ENCODE data around the gene GSK3B. TPM values are rescaled to one million over a fixed set of nuclear protein-coding genes. Genes with fewer than 3 reads are reported as not detected.
"Not testable (repeated sequence)": the region's sequence is repeated elsewhere in the genome, so short reads cannot be mapped to it uniquely, and the experiment has no call there.

GSK3B gene
- total RNA-seq, 5 donors from 2014 or later (not counting 1 experiment from before 2014, with no cell fraction given): 30.5 to 47.9 (median 32.7) TPM

- Mint-ChIP-seq H3K27me3 (no peaks in the 10 kb centered on the region), H3K36me3 (peaks cover 38% of the 10 kb centered on the region), H3K4me3 (no peak overlapping the region), H3K9me3 (peaks cover 6 to 20% (median 9%) of the 10 kb centered on the region in 3 donors), H3K27ac (peak overlapping the region in 1 of 2 donors; percentile 40), H3K4me1 (peaks cover 10 to 23% (median 12%) of the 10 kb centered on the region in 3 donors)
- DNase-seq (peak in 32 of 35 experiments; percentile 1 to 78 (median 22)), ATAC-seq (replicated peaks in 1 of 4) (peak; percentile 52 to 70 (median 62))
- Histone ChIP-seq H3K9me3 (no peaks in the 10 kb centered on the region), H3K4me3 (ENCODE audit: control insufficient read depth in 1 of 2, extremely low read depth in 1 of 2, low read length in 1 of 2) (no peak overlapping the region), H3K4me1 (ENCODE audit: control insufficient read depth in 1 of 2, extremely low read depth in 1 of 2, insufficient read depth in 2 of 2, low read length in 2 of 2) (no peaks in the 10 kb centered on the region), H3K27me3 (replicated peaks in 1 of 2; ENCODE audit: control insufficient read depth in 2 of 2, extremely low read depth in 1 of 2, insufficient read depth in 2 of 2, low read length in 1 of 2) (no peaks in the 10 kb centered on the region), H3K36me3 (ENCODE audit: control insufficient read depth in 2 of 2, extremely low read depth in 1 of 2, insufficient read depth in 1 of 2, low read length in 1 of 2) (peaks cover 0 to 5% of the 10 kb centered on the region in 2 donors), H3K27ac (ENCODE audit: low read length) (no peak overlapping the region)
- POLR2A ChIA-PET: interaction anchor here (0.9 to 1.1 kb wide), 2 partner anchors 203 to 255 kb away, joined by 3 to 5 read pairs; no protein-coding TSS in a partner anchor
- CTCF ChIA-PET: interaction anchor here (0.5 to 4.3 kb wide), 28 partner anchors 9 to 675 kb away, joined by 3 to 73 read pairs (median 4); partner anchors contain the start of gene GSK3B (in 1 of the 2)
- 87% methylated on average over 5 of the region's 10 CpGs for WGBS (ENCODE audit: insufficient coverage)
Observed at GRCh38 chr3:119891944-119892721, 202.1 kb downstream of the GSK3B start.

GRCh38 chr3:119888681-119889080 is 205.6 kb downstream of the GSK3B start:
- H3K9me3 Mint-ChIP-seq: peaks cover 6 to 20% (median 9%) of the 10 kb centered on the region in 3 donors
- 100% methylated on average over 2 of the region's 4 CpGs for WGBS (ENCODE audit: insufficient coverage)
- H3K27ac ChIP-seq (ENCODE audit: low read length); ATAC-seq (replicated peaks in 1 of 4); H3K4me1 ChIP-seq (ENCODE audit: control insufficient read depth in 1 of 2, extremely low read depth in 1 of 2, insufficient read depth in 2 of 2, low read length in 2 of 2); H3K36me3 ChIP-seq (ENCODE audit: control insufficient read depth in 2 of 2, extremely low read depth in 1 of 2, insufficient read depth in 1 of 2, low read length in 1 of 2); H3K27ac Mint-ChIP-seq; H3K9me3 ChIP-seq; H3K4me3 Mint-ChIP-seq; POLR2A ChIA-PET; H3K27me3 Mint-ChIP-seq; CTCF ChIA-PET; H3K27me3 ChIP-seq (replicated peaks in 1 of 2; ENCODE audit: control insufficient read depth in 2 of 2, extremely low read depth in 1 of 2, insufficient read depth in 2 of 2, low read length in 1 of 2); DNase-seq; H3K4me3 ChIP-seq (ENCODE audit: control insufficient read depth in 1 of 2, extremely low read depth in 1 of 2, low read length in 1 of 2): not testable (repeated sequence)
- H3K4me1 Mint-ChIP-seq: peaks cover 24 to 38% (median 28%) of the 10 kb centered on the region in 3 donors
- H3K36me3 Mint-ChIP-seq: peaks cover 50% of the 10 kb centered on the region

- Mint-ChIP-seq H3K27me3 (no peaks in the 10 kb centered on the region), H3K4me1 (peaks cover 16 to 28% (median 21%) of the 10 kb centered on the region in 3 donors), H3K4me3 (no peak overlapping the region), H3K27ac (no peak overlapping the region), H3K36me3 (peaks cover 61% of the 10 kb centered on the region), H3K9me3 (peaks cover 6 to 20% (median 9%) of the 10 kb centered on the region in 3 donors)
- Histone ChIP-seq H3K27ac (ENCODE audit: low read length) (no peak overlapping the region), H3K4me3 (ENCODE audit: control insufficient read depth in 1 of 2, extremely low read depth in 1 of 2, low read length in 1 of 2) (no peak overlapping the region), H3K9me3 (no peaks in the 10 kb centered on the region), H3K27me3 (replicated peaks in 1 of 2; ENCODE audit: control insufficient read depth in 2 of 2, extremely low read depth in 1 of 2, insufficient read depth in 2 of 2, low read length in 1 of 2) (no peaks in the 10 kb centered on the region), H3K4me1 (ENCODE audit: control insufficient read depth in 1 of 2, extremely low read depth in 1 of 2, insufficient read depth in 2 of 2, low read length in 2 of 2) (no peaks in the 10 kb centered on the region), H3K36me3 (ENCODE audit: control insufficient read depth in 2 of 2, extremely low read depth in 1 of 2, insufficient read depth in 1 of 2, low read length in 1 of 2) (peaks cover 0 to 8% of the 10 kb centered on the region in 2 donors)
- CTCF ChIA-PET: no interaction called here
- POLR2A ChIA-PET: no interaction called here
- ATAC-seq (replicated peaks in 1 of 4) (no peak), DNase-seq (no peak)
- no CpG with 5 or more reads among the region's 3 CpGs for WGBS (ENCODE audit: insufficient coverage)
Observed at GRCh38 chr3:119885746-119886530, 208.3 kb downstream of the GSK3B start.

GRCh38 chr3:119884161-119884557 is 210.1 kb downstream of the GSK3B start:
- H3K27me3 Mint-ChIP-seq: no peaks in the 10 kb centered on the region
- ChIA-PET POLR2A (no interaction called here), CTCF (no interaction called here)
- no peaks in the 10 kb centered on the region for H3K4me1 ChIP-seq (ENCODE audit: control insufficient read depth in 1 of 2, extremely low read depth in 1 of 2, insufficient read depth in 2 of 2, low read length in 2 of 2)
- no peak overlapping the region for H3K27ac ChIP-seq (ENCODE audit: low read length)
- no peaks in the 10 kb centered on the region for H3K27me3 ChIP-seq (replicated peaks in 1 of 2; ENCODE audit: control insufficient read depth in 2 of 2, extremely low read depth in 1 of 2, insufficient read depth in 2 of 2, low read length in 1 of 2)
- peaks cover 0 to 9% of the 10 kb centered on the region in 2 donors for H3K36me3 ChIP-seq (ENCODE audit: control insufficient read depth in 2 of 2, extremely low read depth in 1 of 2, insufficient read depth in 1 of 2, low read length in 1 of 2)
- peaks cover 16 to 23% (median 21%) of the 10 kb centered on the region in 3 donors for H3K4me1 Mint-ChIP-seq
- DNase-seq (no peak), ATAC-seq (replicated peaks in 1 of 4) (no peak)
- no peaks in the 10 kb centered on the region for H3K9me3 ChIP-seq
- H3K9me3 Mint-ChIP-seq: peaks cover 2 to 15% (median 6%) of the 10 kb centered on the region in 3 donors
- H3K4me3 ChIP-seq (ENCODE audit: control insufficient read depth in 1 of 2, extremely low read depth in 1 of 2, low read length in 1 of 2): no peak overlapping the region
- no peak overlapping the region for H3K4me3 Mint-ChIP-seq
- WGBS (ENCODE audit: insufficient coverage): 90% methylated on average over 2 of the region's 4 CpGs
- H3K27ac Mint-ChIP-seq: no peak overlapping the region
- peaks cover 65% of the 10 kb centered on the region for H3K36me3 Mint-ChIP-seq

GRCh38 chr3:119883461-119884160 is 210.6 kb downstream of the GSK3B start:
- Histone ChIP-seq H3K4me1 (ENCODE audit: control insufficient read depth in 1 of 2, extremely low read depth in 1 of 2, insufficient read depth in 2 of 2, low read length in 2 of 2) (no peaks in the 10 kb centered on the region), H3K4me3 (ENCODE audit: control insufficient read depth in 1 of 2, extremely low read depth in 1 of 2, low read length in 1 of 2) (no peak overlapping the region), H3K9me3 (no peaks in the 10 kb centered on the region), H3K27me3 (replicated peaks in 1 of 2; ENCODE audit: control insufficient read depth in 2 of 2, extremely low read depth in 1 of 2, insufficient read depth in 2 of 2, low read length in 1 of 2) (no peaks in the 10 kb centered on the region), H3K36me3 (ENCODE audit: control insufficient read depth in 2 of 2, extremely low read depth in 1 of 2, insufficient read depth in 1 of 2, low read length in 1 of 2) (peaks cover 0 to 9% of the 10 kb centered on the region in 2 donors), H3K27ac (ENCODE audit: low read length) (no peak overlapping the region)
- Mint-ChIP-seq H3K27ac (no peak overlapping the region), H3K4me3 (no peak overlapping the region), H3K4me1 (peaks cover 16 to 22% (median 21%) of the 10 kb centered on the region in 3 donors), H3K9me3 (peaks cover 0 to 10% (median 2%) of the 10 kb centered on the region in 3 donors), H3K27me3 (no peaks in the 10 kb centered on the region), H3K36me3 (peaks cover 60% of the 10 kb centered on the region)
- CTCF ChIA-PET: no interaction called here
- ATAC-seq (replicated peaks in 1 of 4) (no peak), DNase-seq (no peak)
- WGBS (ENCODE audit: insufficient coverage): 100% methylated on average over 1 of the region's 1 CpG
- POLR2A ChIA-PET: no interaction called here

- H3K4me3 ChIP-seq (ENCODE audit: control insufficient read depth in 1 of 2, extremely low read depth in 1 of 2, low read length in 1 of 2): no peak overlapping the region
- CTCF ChIA-PET: interaction anchor here (0.5 to 1.0 kb wide), 5 partner anchors 11 to 911 kb away, joined by 3 to 8 read pairs (median 3); no protein-coding TSS in a partner anchor
- WGBS (ENCODE audit: insufficient coverage): no CpG with 5 or more reads among the region's 1 CpG
Observed at GRCh38 chr3:119880966-119881365, 213.3 kb downstream of the GSK3B start.

More at GRCh38 chr3:119880966-119881365, 213.3 kb downstream of the GSK3B start:
- H3K36me3 Mint-ChIP-seq: peaks cover 48% of the 10 kb centered on the region
- no peaks in the 10 kb centered on the region for H3K9me3 ChIP-seq
- H3K27ac Mint-ChIP-seq: no peak overlapping the region
- H3K4me1 Mint-ChIP-seq: peaks cover 6 to 7% (median 6%) of the 10 kb centered on the region in 3 donors
- H3K9me3 Mint-ChIP-seq: no peaks in the 10 kb centered on the region
- no peak overlapping the region for H3K27ac ChIP-seq (ENCODE audit: low read length)
- no peaks in the 10 kb centered on the region for H3K27me3 Mint-ChIP-seq
- H3K4me1 ChIP-seq (ENCODE audit: control insufficient read depth in 1 of 2, extremely low read depth in 1 of 2, insufficient read depth in 2 of 2, low read length in 2 of 2): no peaks in the 10 kb centered on the region
- H3K4me3 Mint-ChIP-seq: no peak overlapping the region
- DNase-seq (no peak), ATAC-seq (replicated peaks in 1 of 4) (no peak)
- no peaks in the 10 kb centered on the region for H3K27me3 ChIP-seq (replicated peaks in 1 of 2; ENCODE audit: control insufficient read depth in 2 of 2, extremely low read depth in 1 of 2, insufficient read depth in 2 of 2, low read length in 1 of 2)
- POLR2A ChIA-PET: no interaction called here
- H3K36me3 ChIP-seq (ENCODE audit: control insufficient read depth in 2 of 2, extremely low read depth in 1 of 2, insufficient read depth in 1 of 2, low read length in 1 of 2): peaks cover 0 to 9% of the 10 kb centered on the region in 2 donors

All from T-cell (primary cell).